ENCODE measurements around the gene SUFU. TPM values are rescaled to one million over a fixed set of nuclear protein-coding genes. Genes with fewer than 3 reads are reported as not detected.

Gene SUFU
- total RNA-seq, 1 donor from 2014 or later = 12.5 TPM

GRCh38 chr10:102644646-102645387 lies 141.0 kb downstream of the SUFU start:
- no peak for DNase-seq (ENCODE audit: extremely low spot score in 2 of 2)
- Histone ChIP-seq H3K27ac (peak overlapping the region; percentile 99), H3K36me3 (no peaks in the 10 kb centered on the region), H3K4me3 (peak overlapping the region; percentile 72 to 98), H3K27me3 (no peaks in the 10 kb centered on the region), H3K4me1 (peaks cover 40% of the 10 kb centered on the region), H3K9me3 (no peaks in the 10 kb centered on the region)
- TF ChIP-seq, protein P1, sequence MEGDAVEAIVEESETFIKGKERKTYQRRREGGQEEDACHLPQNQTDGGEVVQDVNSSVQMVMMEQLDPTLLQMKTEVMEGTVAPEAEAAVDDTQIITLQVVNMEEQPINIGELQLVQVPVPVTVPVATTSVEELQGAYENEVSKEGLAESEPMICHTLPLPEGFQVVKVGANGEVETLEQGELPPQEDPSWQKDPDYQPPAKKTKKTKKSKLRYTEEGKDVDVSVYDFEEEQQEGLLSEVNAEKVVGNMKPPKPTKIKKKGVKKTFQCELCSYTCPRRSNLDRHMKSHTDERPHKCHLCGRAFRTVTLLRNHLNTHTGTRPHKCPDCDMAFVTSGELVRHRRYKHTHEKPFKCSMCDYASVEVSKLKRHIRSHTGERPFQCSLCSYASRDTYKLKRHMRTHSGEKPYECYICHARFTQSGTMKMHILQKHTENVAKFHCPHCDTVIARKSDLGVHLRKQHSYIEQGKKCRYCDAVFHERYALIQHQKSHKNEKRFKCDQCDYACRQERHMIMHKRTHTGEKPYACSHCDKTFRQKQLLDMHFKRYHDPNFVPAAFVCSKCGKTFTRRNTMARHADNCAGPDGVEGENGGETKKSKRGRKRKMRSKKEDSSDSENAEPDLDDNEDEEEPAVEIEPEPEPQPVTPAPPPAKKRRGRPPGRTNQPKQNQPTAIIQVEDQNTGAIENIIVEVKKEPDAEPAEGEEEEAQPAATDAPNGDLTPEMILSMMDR (IDR thresholded peaks at IDR 0.05) = peak in 2 of 3 experiments; percentile 18 to 42
- TF ChIP-seq POLR2A (IDR thresholded peaks at IDR 0.05) = no peak
- intact Hi-C loops (cut with DNase I) = loop anchor here (5.0 to 10.0 kb wide), 2 partner anchors 143 to 170 kb away; partner anchors contain the start of genes ACTR1A and SUFU

- TF ChIP-seq, protein P1 (IDR thresholded peaks at IDR 0.05) = no peak
- TF ChIP-seq POLR2AphosphoS5 (IDR thresholded peaks at IDR 0.05; ENCODE audit: insufficient read depth in 1 of 2, low read depth in 1 of 2) (no peak), POLR2A (IDR thresholded peaks at IDR 0.05) (no peak)
- H3K4me3 ChIP-seq = peak overlapping the region; percentile 72 to 98
- peaks cover 45% of the 10 kb centered on the region for H3K4me1 ChIP-seq
- no peaks in the 10 kb centered on the region for H3K27me3 ChIP-seq
- no peak for DNase-seq (ENCODE audit: extremely low spot score in 2 of 2)
- intact Hi-C loops (cut with DNase I) = loop anchor here (10.0 kb wide), 1 partner anchor 169 kb away; no protein-coding TSS in a partner anchor
- no peaks in the 10 kb centered on the region for H3K9me3 ChIP-seq
- peak overlapping the region; percentile 99 for H3K27ac ChIP-seq
- H3K36me3 ChIP-seq = no peaks in the 10 kb centered on the region
These were observed 141.6 kb downstream of the SUFU start for GRCh38 chr10:102645388-102645740.

DNA sequence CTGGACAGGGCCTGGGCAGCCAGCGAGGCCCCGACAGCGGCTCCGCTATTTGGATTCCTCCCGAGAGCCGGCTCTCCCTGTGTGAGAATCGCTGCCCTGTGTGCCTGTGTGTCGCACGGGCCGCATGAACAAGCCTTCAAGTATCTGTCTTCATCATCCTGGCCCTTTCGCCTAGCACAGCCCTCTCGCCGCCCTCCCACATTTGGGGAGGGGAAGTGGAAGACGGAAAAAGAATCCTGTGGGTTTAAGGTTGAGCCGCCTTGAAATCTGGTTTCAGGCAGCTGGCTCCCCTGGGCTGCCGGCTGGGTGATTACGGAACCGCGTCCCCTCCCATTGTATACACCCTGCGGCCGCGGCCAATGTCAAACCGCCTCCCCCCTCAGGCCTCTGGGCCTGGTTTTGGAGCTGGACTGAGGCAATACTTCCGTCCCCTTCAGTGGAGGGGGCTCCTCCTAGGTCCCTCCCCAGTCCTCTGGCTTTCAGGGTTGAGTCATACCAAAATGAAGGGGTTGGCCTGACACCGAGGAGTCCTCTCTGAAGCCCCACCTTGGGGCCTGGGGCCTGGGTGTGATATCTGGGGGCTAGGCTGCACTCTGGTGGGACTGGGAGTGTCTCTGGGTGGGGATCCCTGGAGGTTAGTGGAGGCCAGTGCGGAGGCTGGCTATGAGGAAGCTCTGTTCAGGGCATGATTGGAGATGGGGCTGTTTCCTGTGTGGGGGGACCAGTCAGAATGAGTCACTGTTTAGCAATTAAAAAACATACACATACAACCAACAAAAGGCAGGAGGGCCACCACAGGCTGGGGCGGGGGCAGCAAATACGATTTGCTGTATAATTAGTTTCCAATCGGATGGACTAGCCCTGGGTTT lies 142.2 kb downstream of the SUFU start:
- intact Hi-C loops (cut with DNase I) = loop anchor here (2.0 to 10.0 kb wide), 2 partner anchors 67 to 169 kb away; no protein-coding TSS in a partner anchor
- peak; percentile 70 to 96 for TF ChIP-seq POLR2AphosphoS5 (IDR thresholded peaks at IDR 0.05; ENCODE audit: insufficient read depth in 1 of 2, low read depth in 1 of 2)
- TF ChIP-seq, protein P1 (IDR thresholded peaks at IDR 0.05) = peak in 1 of 3 experiments; percentile 16
- TF ChIP-seq POLR2A (IDR thresholded peaks at IDR 0.05) = peak in 1 of 2 donors; percentile 81
- DNase-seq (ENCODE audit: extremely low spot score in 2 of 2) = peak in 1 of 2 donors; percentile 98
- Histone ChIP-seq H3K4me1 (peaks cover 51% of the 10 kb centered on the region), H3K4me3 (peak overlapping the region; percentile 72 to 98), H3K27me3 (no peaks in the 10 kb centered on the region), H3K27ac (peak overlapping the region; percentile 99), H3K9me3 (no peaks in the 10 kb centered on the region), H3K36me3 (no peaks in the 10 kb centered on the region)

- intact Hi-C loops (cut with DNase I) = loop anchor here (2.0 to 10.0 kb wide), 2 partner anchors 66 to 168 kb away; no protein-coding TSS in a partner anchor
- H3K36me3 ChIP-seq = no peaks in the 10 kb centered on the region
- peaks cover 60% of the 10 kb centered on the region for H3K4me1 ChIP-seq
- H3K27me3 ChIP-seq = no peaks in the 10 kb centered on the region
- TF ChIP-seq, protein P1 (IDR thresholded peaks at IDR 0.05) = no peak
- TF ChIP-seq POLR2A (IDR thresholded peaks at IDR 0.05) (no peak), POLR2AphosphoS5 (IDR thresholded peaks at IDR 0.05; ENCODE audit: insufficient read depth in 1 of 2, low read depth in 1 of 2) (no peak)
- DNase-seq (ENCODE audit: extremely low spot score in 2 of 2) = no peak
- no peaks in the 10 kb centered on the region for H3K9me3 ChIP-seq
- peak overlapping the region; percentile 72 to 98 for H3K4me3 ChIP-seq
- H3K27ac ChIP-seq = peak overlapping the region; percentile 99
These were observed 143.1 kb downstream of the SUFU start for GRCh38 chr10:102646610-102647442.

All from vagina (tissue), 2 donors.